Hematopoietic multipotent progenitor cell treated with erythropoietin and hydrocortisone succinate and interleukin-3 and kit ligand, for 15 days (in vitro differentiated cells): Measurements from ENCODE around the gene TAX1BP3.

Experiments used
- DNase-seq: peaks from one replicate; pipeline ENCODE4 v3.0.0-alpha.2; 2015; ENCODE audit warnings: low spot score

The TAX1BP3 gene

DNA sequence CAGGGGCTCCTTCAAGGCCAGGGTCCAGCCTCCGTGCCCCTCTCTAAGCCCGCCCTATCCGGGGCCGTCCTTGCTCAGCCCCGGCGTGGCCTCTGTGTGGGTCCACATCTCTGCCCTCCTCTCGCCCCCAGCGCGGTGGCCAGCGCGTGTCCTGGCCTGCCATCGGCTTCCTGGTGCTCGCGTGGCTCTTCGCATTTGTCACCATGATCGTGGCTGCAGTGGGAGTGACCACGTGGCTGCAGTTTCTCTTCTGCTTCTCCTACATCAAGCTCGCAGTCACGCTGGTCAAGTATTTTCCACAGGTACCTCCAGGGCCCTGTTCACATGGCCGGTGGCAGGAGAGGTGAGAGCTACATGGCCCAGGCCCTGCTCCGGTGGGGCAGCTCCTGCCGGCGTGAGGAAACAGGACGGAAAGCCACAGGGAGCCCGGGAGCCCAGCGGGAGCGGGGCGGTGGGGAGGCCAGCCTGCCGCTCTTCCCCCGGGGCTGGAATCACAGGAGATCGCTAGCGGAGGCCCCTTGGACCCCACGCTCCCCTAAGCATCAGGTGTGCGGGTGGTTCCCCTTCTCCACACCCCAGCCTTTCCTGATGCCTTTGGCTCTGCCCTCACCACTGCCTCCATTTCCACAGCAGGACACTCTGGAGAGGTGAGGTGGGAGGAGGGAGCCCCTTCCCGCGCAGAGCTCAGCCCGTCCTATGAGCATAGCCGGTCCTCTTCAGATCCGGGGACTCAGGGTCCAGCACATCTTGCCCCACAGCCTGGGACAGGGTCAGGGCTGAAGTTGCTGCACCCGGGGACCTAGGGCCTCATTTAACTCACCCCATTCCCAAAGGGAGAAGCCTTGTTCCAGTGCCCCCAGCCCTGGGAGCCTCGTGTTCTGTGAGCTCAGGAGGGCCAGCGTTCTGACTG is 10.2 kb downstream of the TAX1BP3 start:
- DNase-seq: no peak

DNA sequence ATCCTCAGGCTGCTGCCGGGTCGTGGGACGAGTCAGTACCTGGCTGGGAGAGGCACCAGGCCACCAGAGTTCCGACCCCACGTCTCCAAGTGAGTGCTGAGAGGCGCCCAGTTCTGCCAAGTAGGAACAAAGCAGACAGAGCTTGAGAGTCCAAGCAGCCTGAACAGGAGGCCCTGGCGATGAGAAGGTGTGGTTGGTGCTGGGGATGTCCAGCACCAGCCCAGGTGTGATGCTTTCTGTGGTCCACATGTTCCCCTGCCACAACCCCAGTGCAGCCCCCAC is 10.8 kb downstream of the TAX1BP3 start:
- DNase-seq: no peak

- no peak for DNase-seq
Observed at GRCh38 chr17:3656755-3657587, 11.4 kb downstream of the TAX1BP3 start.

DNA sequence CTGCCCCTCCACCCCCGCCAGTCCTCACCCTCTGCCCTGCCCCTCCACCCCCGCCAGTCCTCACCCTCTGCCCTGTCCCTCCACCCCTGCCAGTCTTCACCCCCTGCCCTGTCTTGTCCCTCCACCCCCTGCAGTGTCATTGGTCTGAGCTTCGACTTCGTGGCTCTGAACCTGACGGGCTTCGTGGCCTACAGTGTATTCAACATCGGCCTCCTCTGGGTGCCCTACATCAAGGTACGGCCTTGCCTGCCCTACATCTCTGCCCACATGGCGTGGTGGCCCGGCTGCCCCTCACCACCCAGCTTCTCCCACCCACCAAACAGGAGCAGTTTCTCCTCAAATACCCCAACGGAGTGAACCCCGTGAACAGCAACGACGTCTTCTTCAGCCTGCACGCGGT is 12.0 kb downstream of the TAX1BP3 start:
- DNase-seq: no peak

DNA sequence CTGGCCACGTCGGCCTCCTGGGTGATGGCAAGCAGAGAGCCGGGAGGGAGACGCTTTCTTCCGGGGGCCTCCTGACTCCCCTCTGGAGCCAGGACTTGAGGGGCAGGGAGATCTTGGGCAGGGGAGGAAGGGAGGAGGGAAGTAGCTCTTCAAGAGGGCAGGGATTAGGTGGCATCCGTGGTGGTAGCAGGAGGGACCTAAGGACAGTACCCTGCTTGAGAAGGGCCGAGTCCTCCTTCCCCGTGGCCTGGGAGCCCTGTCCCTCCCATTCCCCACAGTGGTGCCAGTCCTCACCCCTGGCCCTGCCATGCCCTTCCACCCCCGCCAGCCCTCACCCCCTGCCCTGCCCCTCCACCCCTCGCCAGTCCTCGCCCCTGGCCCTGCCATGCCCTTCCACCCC is 12.6 kb downstream of the TAX1BP3 start:
- no peak for DNase-seq

DNA sequence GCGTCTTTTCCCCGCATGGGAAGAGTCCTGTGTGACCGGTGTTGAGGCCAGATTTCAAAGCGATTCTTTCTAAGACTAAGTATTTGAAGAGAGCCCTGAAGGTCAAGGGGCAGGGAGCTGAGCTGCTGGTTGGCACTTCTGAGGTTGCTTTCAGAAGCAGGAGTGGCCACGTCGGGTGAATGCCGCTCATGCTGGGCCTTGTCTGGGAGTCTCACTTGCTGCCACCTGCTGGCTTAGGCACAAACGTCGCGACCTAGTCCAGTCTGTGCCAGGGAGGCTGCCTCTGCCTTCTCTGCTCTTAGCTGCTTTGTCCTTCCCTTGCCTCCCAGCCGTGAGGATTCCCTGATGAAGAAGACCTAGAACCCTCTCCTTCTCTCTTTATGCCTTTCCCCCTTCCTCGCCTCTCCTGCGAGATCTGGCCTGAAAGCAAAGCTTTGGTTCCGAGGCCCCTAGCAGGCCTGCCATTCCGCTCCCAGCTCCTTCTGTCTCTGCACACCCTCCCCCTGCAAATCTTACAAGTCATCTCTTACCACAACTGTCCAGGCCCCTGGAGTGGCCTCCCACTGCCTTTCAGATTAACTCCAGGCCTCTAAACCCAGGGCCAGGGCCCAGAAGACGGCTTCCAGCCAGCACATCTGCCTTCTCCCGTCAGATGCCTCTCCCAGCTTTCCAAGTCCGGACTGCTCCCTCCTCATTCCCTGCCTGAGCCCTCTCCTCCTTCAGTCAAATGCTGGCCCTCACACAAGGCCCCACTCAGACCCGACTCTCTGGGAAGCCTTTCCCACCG is 20.4 kb downstream of the TAX1BP3 start:
- peak; percentile 51 for DNase-seq

DNA sequence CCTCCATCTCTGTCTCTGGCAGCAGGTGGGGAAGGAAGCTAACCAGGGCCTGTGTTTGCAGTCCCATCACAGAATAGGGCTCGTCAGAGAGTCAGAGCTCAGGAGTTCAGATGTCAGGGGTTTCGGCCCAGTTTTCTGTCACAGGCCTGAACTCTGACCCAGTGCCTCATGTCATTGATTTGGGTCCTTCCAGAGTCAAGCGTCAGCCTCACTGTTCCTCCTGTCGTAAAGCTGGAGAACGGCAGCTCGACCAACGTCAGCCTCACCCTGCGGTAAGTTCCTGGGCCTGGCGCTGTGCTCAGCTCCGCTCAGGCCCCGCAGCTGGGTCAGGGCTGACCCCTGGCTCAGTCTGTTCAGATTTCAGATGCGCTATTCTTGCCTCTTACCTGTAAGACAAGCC is 21.1 kb downstream of the TAX1BP3 start:
- no peak for DNase-seq

DNA sequence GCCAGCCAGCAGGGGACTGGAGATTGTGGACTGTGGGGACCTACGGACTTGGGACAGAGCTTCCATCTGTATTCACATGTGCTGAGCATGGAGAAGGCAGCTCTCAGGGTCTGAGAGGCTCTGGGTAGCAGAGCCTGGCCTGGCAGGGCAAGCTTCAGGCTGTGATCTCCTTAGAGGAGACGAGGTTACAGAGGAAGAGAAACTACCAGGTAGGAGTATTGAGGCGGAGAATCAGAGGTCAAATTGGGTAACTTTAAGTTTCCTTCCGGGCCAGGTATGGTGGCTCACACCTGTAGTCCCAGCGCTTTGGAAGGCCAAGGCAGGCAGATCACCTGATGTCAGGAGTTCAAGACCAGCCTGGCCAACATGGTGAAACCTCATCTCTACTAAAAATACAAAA is 23.1 kb downstream of the TAX1BP3 start:
- no peak for DNase-seq

GRCh38 chr17:3643889-3644349 is 24.5 kb downstream of the TAX1BP3 start:
- DNase-seq: no peak

DNA sequence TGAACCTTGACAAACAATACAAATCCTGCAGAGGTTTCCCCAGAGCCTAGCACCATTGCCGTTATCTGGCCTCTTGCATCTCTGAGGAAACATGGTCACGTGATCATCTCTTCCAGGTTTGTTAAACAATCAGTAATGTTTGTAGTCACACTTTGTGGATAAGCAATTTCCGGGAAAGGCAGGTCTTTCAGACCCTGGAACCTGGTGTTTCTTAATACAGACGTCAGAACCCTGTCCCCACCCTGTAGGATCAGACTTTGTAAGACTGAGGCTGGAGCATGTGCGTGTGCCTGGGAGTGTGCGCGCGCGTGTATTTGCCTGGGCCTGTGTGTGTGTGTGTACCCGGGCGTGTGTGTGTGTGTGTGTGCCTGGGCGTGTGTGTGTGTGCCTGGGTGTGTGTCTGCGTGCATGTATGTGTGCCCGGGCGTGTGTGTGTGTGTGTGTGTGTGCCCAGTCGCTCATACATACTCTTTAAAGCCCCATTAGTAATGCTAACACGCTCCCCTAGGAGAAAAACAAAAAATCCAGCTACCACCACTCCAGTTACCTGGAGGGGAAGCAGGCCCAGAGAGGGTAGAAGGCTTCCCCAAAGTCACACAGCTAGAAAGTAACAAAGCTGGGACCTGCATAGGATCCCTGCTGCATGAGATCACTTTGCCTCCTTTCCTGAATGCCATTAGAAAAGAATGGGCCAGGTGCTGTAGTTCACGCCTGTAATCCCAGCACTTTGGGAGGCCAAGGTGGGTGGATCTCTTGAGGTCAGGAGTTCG is 26.5 kb downstream of the TAX1BP3 start:
- no peak for DNase-seq

- DNase-seq: no peak
Observed at GRCh38 chr17:3641014-3641413, 27.4 kb downstream of the TAX1BP3 start.

DNA sequence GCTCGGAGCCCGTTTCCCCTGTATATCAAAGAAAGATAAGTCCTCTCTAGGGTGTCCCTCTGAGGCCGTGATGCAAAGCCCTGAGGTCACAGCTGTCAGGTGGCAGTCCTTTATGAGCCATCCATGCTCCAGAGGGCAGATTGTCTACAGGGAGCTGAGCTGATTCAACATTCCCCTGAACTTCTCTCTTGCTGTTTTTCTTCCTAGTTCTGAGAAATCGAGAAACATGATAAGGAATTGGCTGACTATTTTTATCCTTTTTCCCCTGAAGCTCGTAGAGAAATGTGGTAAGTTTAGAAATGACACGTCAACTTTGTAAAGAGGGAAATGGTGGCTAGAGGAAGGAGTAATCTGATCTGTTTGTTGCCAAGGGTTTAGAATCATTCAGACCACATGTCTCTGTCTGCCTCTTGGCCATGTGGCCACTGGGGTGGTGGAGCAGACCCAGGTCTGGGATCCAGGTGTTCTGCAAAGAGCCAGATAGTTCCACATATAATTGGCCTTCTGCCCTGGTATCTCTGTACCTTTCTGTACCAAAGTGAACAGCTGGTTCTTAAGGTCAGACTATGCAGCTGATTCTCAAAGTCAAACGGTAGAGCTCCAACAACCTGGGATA is 28.3 kb downstream of the TAX1BP3 start:
- peak; percentile 76 for DNase-seq

GRCh38 chr17:3636908-3637373 is 31.4 kb downstream of the TAX1BP3 start:
- no peak for DNase-seq

GRCh38 chr17:3636154-3636907 is 32.0 kb downstream of the TAX1BP3 start, which contains the start of the genes CTNS and SHPK:
TSS of gene CTNS (plus strand) at chr17:3636760. CDS start at chr17:3640207, 3,447 bp downstream.
TSS of gene SHPK (minus strand) at chr17:3636250. CDS start at chr17:3636219, 31 bp downstream.
- DNase-seq: peak; percentile 98

- DNase-seq: no peak
Observed at GRCh38 chr17:3635474-3636153, 32.8 kb downstream of the TAX1BP3 start.

GRCh38 chr17:3632287-3632686 is 36.1 kb downstream of the TAX1BP3 start:
- no peak for DNase-seq

GRCh38 chr17:3630781-3631180 is 37.6 kb downstream of the TAX1BP3 start:
- DNase-seq: no peak

DNA sequence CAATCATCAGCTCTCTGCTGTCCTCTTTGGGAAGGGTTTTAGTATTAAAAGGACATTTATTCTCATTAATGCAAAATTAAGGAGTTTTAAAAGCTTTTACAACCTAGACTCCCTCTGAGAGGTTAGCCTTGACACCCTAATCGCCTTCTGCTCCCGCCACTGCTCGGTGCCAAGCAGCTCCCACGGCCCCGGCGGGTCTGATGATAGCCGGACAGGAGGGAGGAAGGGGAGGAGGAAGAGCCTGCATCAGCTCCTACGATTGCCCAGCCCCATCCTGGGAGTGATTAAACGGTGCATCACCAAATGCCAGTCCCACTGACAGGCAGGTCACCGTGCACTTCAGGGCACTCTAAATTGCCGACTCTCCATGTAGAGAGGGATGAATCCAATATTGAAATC is 40.6 kb downstream of the TAX1BP3 start:
- DNase-seq: no peak
